ENCODE measurements around the gene SPHKAP.

SPHKAP gene

DNA sequence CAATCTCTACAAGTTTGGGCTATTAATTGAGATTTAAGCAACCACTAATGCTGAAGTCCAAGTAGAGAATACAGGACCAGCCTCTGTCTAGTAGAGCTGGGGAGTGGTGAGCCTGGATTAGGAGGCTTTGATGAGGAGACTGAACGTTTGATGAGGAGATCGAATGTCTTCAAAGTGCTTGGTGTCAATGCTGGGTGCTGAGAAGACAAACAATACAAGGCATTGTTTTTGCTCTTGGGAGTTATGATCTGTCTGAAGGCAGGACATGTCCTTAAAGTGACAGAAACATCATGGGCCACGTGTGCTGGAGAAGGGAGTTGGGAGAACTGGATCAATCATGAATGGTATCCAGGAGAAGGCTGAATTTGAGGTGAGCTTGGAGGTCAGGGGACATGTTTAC, 143.6 kb downstream of the SPHKAP start:
- H3K4me1 ChIP-seq (ENCODE audit: insufficient read depth, low read length), result no peaks in the 10 kb centered on the region
- H3K79me2 ChIP-seq (ENCODE audit: insufficient read depth, low read length), result no peaks in the 10 kb centered on the region
- TF ChIP-seq EZH2 (IDR thresholded peaks at IDR 0.05; ENCODE audit: borderline replicate concordance, low read depth, low read length, severe bottlenecking), result no peak
- TF ChIP-seq, protein P1, sequence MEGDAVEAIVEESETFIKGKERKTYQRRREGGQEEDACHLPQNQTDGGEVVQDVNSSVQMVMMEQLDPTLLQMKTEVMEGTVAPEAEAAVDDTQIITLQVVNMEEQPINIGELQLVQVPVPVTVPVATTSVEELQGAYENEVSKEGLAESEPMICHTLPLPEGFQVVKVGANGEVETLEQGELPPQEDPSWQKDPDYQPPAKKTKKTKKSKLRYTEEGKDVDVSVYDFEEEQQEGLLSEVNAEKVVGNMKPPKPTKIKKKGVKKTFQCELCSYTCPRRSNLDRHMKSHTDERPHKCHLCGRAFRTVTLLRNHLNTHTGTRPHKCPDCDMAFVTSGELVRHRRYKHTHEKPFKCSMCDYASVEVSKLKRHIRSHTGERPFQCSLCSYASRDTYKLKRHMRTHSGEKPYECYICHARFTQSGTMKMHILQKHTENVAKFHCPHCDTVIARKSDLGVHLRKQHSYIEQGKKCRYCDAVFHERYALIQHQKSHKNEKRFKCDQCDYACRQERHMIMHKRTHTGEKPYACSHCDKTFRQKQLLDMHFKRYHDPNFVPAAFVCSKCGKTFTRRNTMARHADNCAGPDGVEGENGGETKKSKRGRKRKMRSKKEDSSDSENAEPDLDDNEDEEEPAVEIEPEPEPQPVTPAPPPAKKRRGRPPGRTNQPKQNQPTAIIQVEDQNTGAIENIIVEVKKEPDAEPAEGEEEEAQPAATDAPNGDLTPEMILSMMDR (IDR thresholded peaks at IDR 0.05; ENCODE audit: borderline replicate concordance, extremely low read depth, low read length, poor library complexity, severe bottlenecking), result no peak
- no peaks in the 10 kb centered on the region for H3K9me3 ChIP-seq (ENCODE audit: insufficient read depth, low read length, severe bottlenecking)
- no peaks in the 10 kb centered on the region for H3K36me3 ChIP-seq (ENCODE audit: insufficient read depth, low read length)
- no peak overlapping the region for H3K9ac ChIP-seq (ENCODE audit: low read depth, low read length)
- no peaks in the 10 kb centered on the region for H4K20me1 ChIP-seq (ENCODE audit: insufficient read depth, low read length)
- DNase-seq, result no peak
- ATAC-seq (ENCODE audit: insufficient read depth, low read depth), result no peak
- H2AFZ ChIP-seq (ENCODE audit: low read depth, low read length), result no peak overlapping the region
- H3K27ac ChIP-seq (ENCODE audit: low read length), result no peak overlapping the region
- no peak overlapping the region for H3K4me2 ChIP-seq (ENCODE audit: insufficient read depth, low read length)
- no peaks in the 10 kb centered on the region for H3K27me3 ChIP-seq (ENCODE audit: insufficient read depth, low read length, poor library complexity)
- H3K4me3 ChIP-seq (ENCODE audit: low read depth in 1 of 2, low read length in 2 of 2), result no peak overlapping the region

DNA sequence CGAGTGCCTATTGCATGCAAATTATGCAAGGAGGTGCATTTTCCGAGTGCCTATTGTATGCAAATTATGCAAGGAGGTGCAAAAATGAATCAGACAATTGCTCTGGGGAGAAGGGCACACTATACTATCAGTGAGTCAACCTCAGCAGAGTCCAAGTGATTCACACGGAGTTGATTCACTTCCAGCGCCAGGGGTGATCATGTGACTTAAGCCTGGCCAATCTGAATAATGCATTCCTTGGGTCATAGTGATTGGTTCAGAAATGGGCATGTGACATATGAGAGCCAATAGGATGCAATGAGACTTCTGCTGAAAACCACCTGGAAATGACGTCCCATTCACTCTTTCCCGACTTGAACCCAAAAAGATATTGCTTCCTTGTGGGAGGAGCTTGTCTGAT, 157.9 kb downstream of the SPHKAP start:
- no peaks in the 10 kb centered on the region for H4K20me1 ChIP-seq (ENCODE audit: insufficient read depth, low read length)
- H3K27ac ChIP-seq (ENCODE audit: low read length), result no peak overlapping the region
- ATAC-seq (ENCODE audit: insufficient read depth, low read depth), result no peak
- H3K9me3 ChIP-seq (ENCODE audit: insufficient read depth, low read length, severe bottlenecking), result peaks cover 3% of the 10 kb centered on the region
- H3K4me2 ChIP-seq (ENCODE audit: insufficient read depth, low read length), result no peak overlapping the region
- DNase-seq, result no peak
- H3K4me3 ChIP-seq (ENCODE audit: low read depth in 1 of 2, low read length in 2 of 2), result no peak overlapping the region
- no peaks in the 10 kb centered on the region for H3K27me3 ChIP-seq (ENCODE audit: insufficient read depth, low read length, poor library complexity)
- H3K4me1 ChIP-seq (ENCODE audit: insufficient read depth, low read length), result no peaks in the 10 kb centered on the region
- no peak for TF ChIP-seq EZH2 (IDR thresholded peaks at IDR 0.05; ENCODE audit: borderline replicate concordance, low read depth, low read length, severe bottlenecking)
- TF ChIP-seq, protein P1 (IDR thresholded peaks at IDR 0.05; ENCODE audit: borderline replicate concordance, extremely low read depth, low read length, poor library complexity, severe bottlenecking), result no peak
- no peaks in the 10 kb centered on the region for H3K36me3 ChIP-seq (ENCODE audit: insufficient read depth, low read length)
- H3K79me2 ChIP-seq (ENCODE audit: insufficient read depth, low read length), result no peaks in the 10 kb centered on the region
- H3K9ac ChIP-seq (ENCODE audit: low read depth, low read length), result no peak overlapping the region
- H2AFZ ChIP-seq (ENCODE audit: low read depth, low read length), result no peak overlapping the region

DNA sequence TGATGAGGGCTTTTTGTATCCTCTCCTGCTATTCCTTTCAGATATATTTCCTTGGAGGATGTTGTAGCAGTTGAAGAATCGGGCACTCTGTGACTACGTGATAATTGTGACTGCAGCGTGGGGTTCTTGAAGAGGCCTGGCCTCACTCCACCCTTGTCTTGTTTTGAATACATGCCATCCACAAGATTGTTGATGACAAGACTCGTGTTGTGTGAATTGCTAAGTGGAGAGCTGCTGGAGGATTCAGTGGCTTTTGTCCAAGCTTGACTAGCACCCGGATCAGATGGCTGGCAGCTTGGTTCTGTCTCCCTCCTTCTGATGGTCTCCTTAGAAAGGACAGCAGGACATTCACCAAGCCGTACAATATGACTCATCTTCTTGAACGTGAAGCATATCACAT, 163.2 kb downstream of the SPHKAP start:
- Histone ChIP-seq H3K4me3 (ENCODE audit: low read depth in 1 of 2, low read length in 2 of 2) (no peak overlapping the region), H3K4me2 (ENCODE audit: insufficient read depth, low read length) (no peak overlapping the region), H3K79me2 (ENCODE audit: insufficient read depth, low read length) (no peaks in the 10 kb centered on the region), H3K4me1 (ENCODE audit: insufficient read depth, low read length) (no peaks in the 10 kb centered on the region), H4K20me1 (ENCODE audit: insufficient read depth, low read length) (no peaks in the 10 kb centered on the region), H2AFZ (ENCODE audit: low read depth, low read length) (no peak overlapping the region), H3K9ac (ENCODE audit: low read depth, low read length) (no peak overlapping the region), H3K9me3 (ENCODE audit: insufficient read depth, low read length, severe bottlenecking) (peaks cover 3% of the 10 kb centered on the region), H3K36me3 (ENCODE audit: insufficient read depth, low read length) (no peaks in the 10 kb centered on the region), H3K27ac (ENCODE audit: low read length) (no peak overlapping the region), H3K27me3 (ENCODE audit: insufficient read depth, low read length, poor library complexity) (no peaks in the 10 kb centered on the region)
- no peak for TF ChIP-seq EZH2 (IDR thresholded peaks at IDR 0.05; ENCODE audit: borderline replicate concordance, low read depth, low read length, severe bottlenecking)
- TF ChIP-seq, protein P1 (IDR thresholded peaks at IDR 0.05; ENCODE audit: borderline replicate concordance, extremely low read depth, low read length, poor library complexity, severe bottlenecking), result no peak
- ATAC-seq (ENCODE audit: insufficient read depth, low read depth) (no peak), DNase-seq (no peak)

DNA sequence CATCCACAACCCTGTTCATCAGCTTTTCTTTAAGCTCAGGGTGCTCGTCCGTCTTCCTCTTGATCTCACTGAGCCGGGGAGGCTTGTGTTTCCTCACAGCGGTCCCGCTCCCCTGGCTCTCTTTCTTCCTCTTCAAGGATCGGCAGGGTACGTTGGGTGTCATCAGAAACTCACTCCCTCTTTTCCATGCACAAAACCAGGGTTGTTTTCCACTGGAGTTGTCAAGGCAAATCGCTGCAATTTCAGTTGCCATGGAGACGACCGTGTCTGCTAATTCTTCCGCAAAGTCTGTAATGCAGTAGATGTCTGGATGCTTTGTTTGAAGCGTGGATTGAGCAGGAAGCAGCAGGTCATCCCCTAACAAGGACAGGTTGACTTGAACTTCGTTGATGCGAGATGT, 163.7 kb downstream of the SPHKAP start:
- peaks cover 3% of the 10 kb centered on the region for H3K9me3 ChIP-seq (ENCODE audit: insufficient read depth, low read length, severe bottlenecking)
- no peak overlapping the region for H3K27ac ChIP-seq (ENCODE audit: low read length)
- H3K36me3 ChIP-seq (ENCODE audit: insufficient read depth, low read length), result no peaks in the 10 kb centered on the region
- H3K9ac ChIP-seq (ENCODE audit: low read depth, low read length), result no peak overlapping the region
- no peaks in the 10 kb centered on the region for H4K20me1 ChIP-seq (ENCODE audit: insufficient read depth, low read length)
- no peaks in the 10 kb centered on the region for H3K4me1 ChIP-seq (ENCODE audit: insufficient read depth, low read length)
- no peak for DNase-seq
- no peaks in the 10 kb centered on the region for H3K27me3 ChIP-seq (ENCODE audit: insufficient read depth, low read length, poor library complexity)
- no peak overlapping the region for H3K4me3 ChIP-seq (ENCODE audit: low read depth in 1 of 2, low read length in 2 of 2)
- H2AFZ ChIP-seq (ENCODE audit: low read depth, low read length), result no peak overlapping the region
- H3K79me2 ChIP-seq (ENCODE audit: insufficient read depth, low read length), result no peaks in the 10 kb centered on the region
- no peak overlapping the region for H3K4me2 ChIP-seq (ENCODE audit: insufficient read depth, low read length)
- TF ChIP-seq, protein P1 (IDR thresholded peaks at IDR 0.05; ENCODE audit: borderline replicate concordance, extremely low read depth, low read length, poor library complexity, severe bottlenecking), result no peak
- no peak for TF ChIP-seq EZH2 (IDR thresholded peaks at IDR 0.05; ENCODE audit: borderline replicate concordance, low read depth, low read length, severe bottlenecking)
- no peak for ATAC-seq (ENCODE audit: insufficient read depth, low read depth)
